Astrocyte of the cerebellum (primary cell): Measurements from ENCODE around the gene MON1B.
"Not testable (repeated sequence)": the region's sequence is repeated elsewhere in the genome, so short reads cannot be mapped to it uniquely, and the experiment has no call there.

Experiments used
- DNase-seq: peaks from one replicate; pipeline ENCODE4 v3.0.0-alpha.2; 2011; ENCODE audit warnings: low read depth
- H3K4me3 ChIP-seq: 2 replicates; pipeline ENCODE4 v1.5.1; 2011; ENCODE audit warnings: mild to moderate bottlenecking, low read depth, low read length, moderate library complexity
- CTCF ChIP-seq: IDR thresholded peaks from 2 replicates; pipeline ENCODE4 v1.5.1; 2012; ENCODE audit warnings: low read length, low read depth, moderate library complexity, mild to moderate bottlenecking; ENCODE audit errors: missing control alignments
- in situ Hi-C: cut with HindIII; loops from 2 replicates; pipeline ENCODE4 v1.10.0; 2017; ENCODE audit warnings: low sequenced_read_pairs

MON1B gene

GRCh38 chr16:77236063-77236511, 45.1 kb downstream of the MON1B start:
- TF ChIP-seq CTCF = peak; percentile 97
- in situ Hi-C loops = loop anchor here (5.0 kb wide), 1 partner anchor 346 kb away; no protein-coding TSS in a partner anchor
- peak; percentile 64 for DNase-seq
- H3K4me3 ChIP-seq = peak overlapping the region; percentile 0

DNA sequence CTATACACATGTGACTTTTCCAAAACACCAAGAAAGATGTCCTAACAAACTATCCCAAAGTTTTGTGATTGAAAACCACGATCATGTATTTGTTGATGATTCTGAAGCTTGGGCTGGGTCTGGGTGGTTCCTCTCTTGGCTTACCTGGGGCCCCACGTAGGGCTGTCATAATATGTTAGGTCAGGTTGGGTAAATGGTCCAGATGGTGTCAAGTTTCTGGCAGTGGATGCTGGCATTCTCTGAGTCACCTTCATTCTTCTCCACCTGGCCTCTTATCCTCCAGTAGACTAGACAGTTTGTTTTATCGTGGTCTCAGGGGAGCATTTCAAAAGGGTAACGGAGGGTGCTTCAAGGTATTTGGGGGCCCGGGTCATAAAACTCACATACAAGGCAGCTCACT, 47.6 kb downstream of the MON1B start:
- in situ Hi-C loops = loop anchor here (5.0 kb wide), 1 partner anchor 344 kb away; no protein-coding TSS in a partner anchor
- H3K4me3 ChIP-seq = no peak overlapping the region
- DNase-seq = no peak
- no peak for TF ChIP-seq CTCF

DNA sequence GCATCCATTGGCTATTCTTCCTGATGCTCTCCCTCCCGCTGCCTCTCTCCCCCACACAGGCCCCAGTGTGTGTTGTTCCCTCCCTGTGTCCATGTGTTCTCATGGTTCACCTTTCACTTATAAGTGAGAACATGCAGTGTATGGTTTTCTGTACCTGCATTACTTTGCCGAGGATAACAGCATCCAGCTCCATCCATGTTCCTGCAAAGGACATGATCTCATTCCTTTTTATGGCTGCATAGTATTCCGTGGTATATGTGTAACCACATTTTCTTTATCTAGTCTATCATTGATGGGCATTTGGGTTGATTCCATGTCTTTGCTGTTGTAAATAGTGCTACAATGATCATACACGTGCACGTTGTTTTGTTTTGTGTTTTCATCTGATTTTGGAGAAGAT, 51.5 kb downstream of the MON1B start:
- in situ Hi-C loops, DNase-seq, H3K4me3 ChIP-seq: not testable (repeated sequence)

GRCh38 chr16:77246150-77246549, 55.2 kb downstream of the MON1B start:
- DNase-seq = no peak
- H3K4me3 ChIP-seq = no peak overlapping the region
- no peak for TF ChIP-seq CTCF
- in situ Hi-C loops = no loop called here

DNA sequence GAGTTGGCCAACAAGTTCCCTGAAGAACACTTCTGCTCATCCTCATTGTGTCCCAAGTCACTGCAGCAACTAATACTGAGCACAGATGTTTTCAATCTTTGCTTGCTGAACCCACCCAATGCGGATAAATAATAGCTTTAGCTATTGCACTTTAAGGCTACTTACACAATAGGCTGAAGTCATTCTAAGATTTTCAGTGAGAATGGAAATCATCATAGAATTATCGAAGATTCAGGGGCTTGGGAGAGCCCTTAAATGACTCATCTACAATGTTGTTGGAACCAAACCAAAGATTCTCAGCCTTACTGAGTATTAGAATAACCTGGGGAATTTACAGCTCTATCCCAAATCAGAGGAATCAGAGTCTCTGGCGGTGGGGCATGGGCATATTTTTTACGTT, 59.4 kb downstream of the MON1B start:
- no peak for TF ChIP-seq CTCF
- no peak overlapping the region for H3K4me3 ChIP-seq
- DNase-seq = peak; percentile 23
- in situ Hi-C loops = no loop called here
